Type B pancreatic cell (in vitro differentiated cells): ENCODE data around the gene MMP21. TPM values are rescaled to one million over a fixed set of nuclear protein-coding genes. Genes with fewer than 3 reads are reported as not detected.

Experiments
- DNase-seq: peaks from one replicate; pipeline ENCODE4 v3.0.0; 2021; ENCODE audit warnings: mixed read lengths; ENCODE audit not compliant: unreplicated experiment; ENCODE audit errors: extremely low spot score
- H3K27ac Mint-ChIP-seq: 2 replicates; pipeline ENCODE4 v1.8.0; 2021; ENCODE audit warnings: mild to moderate bottlenecking, mixed read lengths
- H3K27me3 Mint-ChIP-seq: 2 replicates; pipeline ENCODE4 v1.8.0; 2021; ENCODE audit warnings: mixed read lengths
- H3K36me3 Mint-ChIP-seq: 2 replicates; pipeline ENCODE4 v1.8.0; 2021; ENCODE audit warnings: mixed read lengths
- H3K4me1 Mint-ChIP-seq: one replicate; pipeline ENCODE4 v1.8.0; 2021; ENCODE audit warnings: mixed read lengths; ENCODE audit not compliant: unreplicated experiment
- H3K4me3 Mint-ChIP-seq: 2 replicates; pipeline ENCODE4 v1.8.0; 2021; ENCODE audit warnings: mild to moderate bottlenecking, mixed read lengths
- H3K9me3 Mint-ChIP-seq: 2 replicates; pipeline ENCODE4 v1.8.0; 2021; ENCODE audit warnings: mixed read lengths
- microRNA-seq: library from miRNA; unstranded; fragments of <30 nt; microRNA quantifications from one replicate; pipeline ENCODE4, GENCODE V29; 2020
- total RNA-seq: library from RNA; stranded (reverse); gene quantifications from 2 replicates; pipeline ENCODE4 v1.2.1, GENCODE V29; 2021; ENCODE audit warnings: low replicate concordance
- TF ChIP-seq, protein P1 (sequence below): fragments of 200-600 bp; sonication (generic); conservative IDR thresholded peaks from 2 replicates; pipeline ENCODE4 v1.5.0; 2021; ENCODE audit warnings: antibody characterized with exemption, mild to moderate bottlenecking

The MMP21 gene
- total RNA-seq, 1 donor from 2014 or later = 0.31 TPM

DNA sequence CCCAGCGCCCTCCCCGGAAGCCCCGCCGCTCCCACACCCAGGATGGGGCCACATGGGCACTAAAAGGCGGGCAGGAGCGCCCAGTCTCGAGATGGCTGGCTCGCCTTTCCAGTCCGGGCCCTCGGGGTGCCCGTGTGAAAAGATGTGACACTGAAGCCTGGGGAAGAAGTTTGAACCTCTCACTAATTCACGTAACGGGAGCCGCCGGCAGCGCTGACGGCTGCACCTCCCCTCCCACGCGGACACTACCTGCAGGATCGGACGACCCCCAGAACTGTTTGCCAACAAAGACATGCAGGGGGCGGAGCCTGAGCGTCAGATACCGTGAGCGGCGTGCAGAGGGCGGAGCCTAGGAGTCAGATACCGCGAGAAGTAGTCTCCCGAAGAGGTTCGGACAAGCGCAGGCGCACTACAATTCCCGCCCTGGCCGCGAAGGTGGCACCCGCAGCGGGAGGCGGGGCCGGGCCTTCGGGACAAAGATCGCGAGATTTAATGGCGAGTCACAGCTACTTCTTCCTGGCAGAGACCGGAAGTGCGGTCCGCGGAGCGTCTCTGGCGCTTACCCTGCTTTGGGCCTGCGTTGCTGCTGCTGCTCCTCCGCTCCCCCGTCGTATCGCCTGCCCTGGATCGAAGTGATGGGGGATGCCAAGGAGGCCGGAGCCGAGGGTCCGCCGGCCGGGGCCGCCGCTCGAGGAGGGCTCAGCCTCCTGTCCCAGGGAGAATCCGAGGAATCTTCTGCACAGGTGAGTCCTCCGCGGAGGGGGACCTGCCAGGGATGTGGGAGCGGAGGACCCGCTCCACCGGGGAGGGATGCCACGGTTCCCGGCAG lies 56.2 kb downstream of the MMP21 start, which contains the start of gene EDRF1:
Gene EDRF1 (plus strand): TSS at position 537 of the 829 bp plus-strand sequence. CDS start 99 bp downstream, at position 636.
- peak within 1 kb of the TSS; percentile 96 for H3K4me3 Mint-ChIP-seq
- TF ChIP-seq, protein P1, sequence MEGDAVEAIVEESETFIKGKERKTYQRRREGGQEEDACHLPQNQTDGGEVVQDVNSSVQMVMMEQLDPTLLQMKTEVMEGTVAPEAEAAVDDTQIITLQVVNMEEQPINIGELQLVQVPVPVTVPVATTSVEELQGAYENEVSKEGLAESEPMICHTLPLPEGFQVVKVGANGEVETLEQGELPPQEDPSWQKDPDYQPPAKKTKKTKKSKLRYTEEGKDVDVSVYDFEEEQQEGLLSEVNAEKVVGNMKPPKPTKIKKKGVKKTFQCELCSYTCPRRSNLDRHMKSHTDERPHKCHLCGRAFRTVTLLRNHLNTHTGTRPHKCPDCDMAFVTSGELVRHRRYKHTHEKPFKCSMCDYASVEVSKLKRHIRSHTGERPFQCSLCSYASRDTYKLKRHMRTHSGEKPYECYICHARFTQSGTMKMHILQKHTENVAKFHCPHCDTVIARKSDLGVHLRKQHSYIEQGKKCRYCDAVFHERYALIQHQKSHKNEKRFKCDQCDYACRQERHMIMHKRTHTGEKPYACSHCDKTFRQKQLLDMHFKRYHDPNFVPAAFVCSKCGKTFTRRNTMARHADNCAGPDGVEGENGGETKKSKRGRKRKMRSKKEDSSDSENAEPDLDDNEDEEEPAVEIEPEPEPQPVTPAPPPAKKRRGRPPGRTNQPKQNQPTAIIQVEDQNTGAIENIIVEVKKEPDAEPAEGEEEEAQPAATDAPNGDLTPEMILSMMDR = no peak
- no peaks in the 10 kb centered on the region for H3K9me3 Mint-ChIP-seq
- H3K36me3 Mint-ChIP-seq = peaks cover 13% of the 10 kb centered on the region
- peak within 1 kb of the TSS; percentile 96 for H3K27ac Mint-ChIP-seq
- H3K4me1 Mint-ChIP-seq = peaks cover 7% of the 10 kb centered on the region
- H3K27me3 Mint-ChIP-seq = no peaks in the 10 kb centered on the region
- DNase-seq = peak; percentile 100

Small RNA genes within 50 kb of the gene (microRNA-seq; reads per million reads assigned to microRNA genes)
- not detected for gene MIR4484

Other genes starting within 250 kb of the MMP21 start
- gene TEX36, start 92.7 kb downstream of the MMP21 start, total RNA-seq = not detected in 2 replicates
- 27.7 and 35.4 TPM in 2 replicates for gene EDRF1, start 56.1 kb downstream of the MMP21 start, total RNA-seq
- gene UROS, start 47.4 kb upstream of the MMP21 start, total RNA-seq = 42.0 and 52.5 TPM in 2 replicates
- gene BCCIP, start 47.7 kb upstream of the MMP21 start, total RNA-seq = 55.9 and 81.5 TPM in 2 replicates
- 33.2 and 46.4 TPM in 2 replicates for gene DHX32, start 105.5 kb upstream of the MMP21 start, total RNA-seq
- 9.5 and 11.8 TPM in 2 replicates for gene FANK1, start 120.7 kb upstream of the MMP21 start, total RNA-seq